Activated CD8-positive, alpha-beta memory T cell treated with anti-CD3 and anti-CD28 coated beads, Interleukin-2, amount 50 U/mL, for 48 hours (primary cell): Measurements from ENCODE around the gene NOP58.
"Not testable (repeated sequence)": the region's sequence is repeated elsewhere in the genome, so short reads cannot be mapped to it uniquely, and the experiment has no call there.

Experiments used
- DNase-seq: peaks from one replicate; pipeline ENCODE4 v3.0.0-alpha.2; 2020

NOP58 gene

GRCh38 chr2:202307690-202308089, 42.1 kb downstream of the NOP58 start:
- no peak for DNase-seq

GRCh38 chr2:202311823-202312388, 46.3 kb downstream of the NOP58 start:
- DNase-seq: no peak

GRCh38 chr2:202314116-202314515, 48.6 kb downstream of the NOP58 start:
- DNase-seq: no peak

- peak; percentile 28 for DNase-seq
These were observed 51.7 kb downstream of the NOP58 start for GRCh38 chr2:202317080-202317857.

GRCh38 chr2:202320362-202320761, 54.8 kb downstream of the NOP58 start:
- DNase-seq: not testable (repeated sequence)

- no peak for DNase-seq
These were observed 56.9 kb downstream of the NOP58 start for GRCh38 chr2:202322435-202322834.

GRCh38 chr2:202327858-202328257, 62.3 kb downstream of the NOP58 start:
- DNase-seq: peak; percentile 1

- no peak for DNase-seq
These were observed 70.4 kb downstream of the NOP58 start for GRCh38 chr2:202335791-202336467.

- DNase-seq: no peak
These were observed 71.6 kb downstream of the NOP58 start for GRCh38 chr2:202337151-202337550.

GRCh38 chr2:202337706-202338346, 72.3 kb downstream of the NOP58 start:
- no peak for DNase-seq

- DNase-seq: peak; percentile 23
These were observed 73.7 kb downstream of the NOP58 start for GRCh38 chr2:202339071-202339870.

- no peak for DNase-seq
These were observed 78.6 kb downstream of the NOP58 start for GRCh38 chr2:202344178-202344577.

- DNase-seq: no peak
These were observed 80.6 kb downstream of the NOP58 start for GRCh38 chr2:202346180-202346579.
